GM12873 (cell line): ENCODE data around the gene KAT6B.

Experiments
- TF ChIP-seq, protein P1 (sequence below): IDR thresholded peaks from 2 replicates; pipeline ENCODE4 v1.5.1; 2012; ENCODE audit warnings: low read depth, mild to moderate bottlenecking, moderate library complexity, low read length, control low read depth; ENCODE audit not compliant: insufficient read depth; ENCODE audit errors: missing control alignments

Gene KAT6B

DNA sequence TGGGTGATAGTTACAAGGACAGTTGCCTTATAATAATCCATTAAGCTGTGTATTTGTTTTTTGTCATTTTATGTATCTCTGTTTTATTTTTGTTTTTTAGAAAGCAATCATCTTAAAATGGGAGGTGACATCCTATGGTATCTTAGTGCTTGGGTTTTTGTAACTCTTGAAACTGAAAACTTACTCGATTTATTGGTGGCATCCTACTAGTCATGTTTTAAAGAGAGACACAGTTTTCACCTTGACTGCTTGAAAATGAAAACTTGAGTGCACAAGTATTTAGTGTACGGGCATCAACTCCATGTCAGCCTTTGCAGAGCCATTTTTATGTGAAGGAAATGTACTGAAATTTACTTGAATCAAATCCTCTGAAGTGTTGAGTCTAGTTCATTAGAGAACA is 181.2 kb downstream of the KAT6B start:
- TF ChIP-seq, protein P1, sequence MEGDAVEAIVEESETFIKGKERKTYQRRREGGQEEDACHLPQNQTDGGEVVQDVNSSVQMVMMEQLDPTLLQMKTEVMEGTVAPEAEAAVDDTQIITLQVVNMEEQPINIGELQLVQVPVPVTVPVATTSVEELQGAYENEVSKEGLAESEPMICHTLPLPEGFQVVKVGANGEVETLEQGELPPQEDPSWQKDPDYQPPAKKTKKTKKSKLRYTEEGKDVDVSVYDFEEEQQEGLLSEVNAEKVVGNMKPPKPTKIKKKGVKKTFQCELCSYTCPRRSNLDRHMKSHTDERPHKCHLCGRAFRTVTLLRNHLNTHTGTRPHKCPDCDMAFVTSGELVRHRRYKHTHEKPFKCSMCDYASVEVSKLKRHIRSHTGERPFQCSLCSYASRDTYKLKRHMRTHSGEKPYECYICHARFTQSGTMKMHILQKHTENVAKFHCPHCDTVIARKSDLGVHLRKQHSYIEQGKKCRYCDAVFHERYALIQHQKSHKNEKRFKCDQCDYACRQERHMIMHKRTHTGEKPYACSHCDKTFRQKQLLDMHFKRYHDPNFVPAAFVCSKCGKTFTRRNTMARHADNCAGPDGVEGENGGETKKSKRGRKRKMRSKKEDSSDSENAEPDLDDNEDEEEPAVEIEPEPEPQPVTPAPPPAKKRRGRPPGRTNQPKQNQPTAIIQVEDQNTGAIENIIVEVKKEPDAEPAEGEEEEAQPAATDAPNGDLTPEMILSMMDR: no peak

DNA sequence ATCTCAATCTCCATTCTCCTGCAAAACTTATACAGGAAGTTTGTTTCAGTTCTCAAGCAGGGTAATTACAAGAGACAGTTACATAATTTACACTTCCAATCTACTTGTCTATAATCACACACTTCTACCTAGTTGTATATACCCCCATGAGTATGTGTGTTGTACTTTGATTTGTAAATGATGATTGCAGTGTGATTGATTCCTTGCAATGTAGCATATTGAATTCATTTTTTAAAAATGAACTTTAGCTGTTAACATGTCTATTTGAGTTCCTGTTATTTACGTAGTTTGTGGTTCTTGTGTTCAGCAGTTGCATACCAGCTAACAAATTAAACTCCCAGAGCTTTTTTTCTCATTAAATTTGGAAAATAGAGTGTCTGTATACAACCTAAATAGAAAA is 182.6 kb downstream of the KAT6B start:
- TF ChIP-seq, protein P1: no peak

DNA sequence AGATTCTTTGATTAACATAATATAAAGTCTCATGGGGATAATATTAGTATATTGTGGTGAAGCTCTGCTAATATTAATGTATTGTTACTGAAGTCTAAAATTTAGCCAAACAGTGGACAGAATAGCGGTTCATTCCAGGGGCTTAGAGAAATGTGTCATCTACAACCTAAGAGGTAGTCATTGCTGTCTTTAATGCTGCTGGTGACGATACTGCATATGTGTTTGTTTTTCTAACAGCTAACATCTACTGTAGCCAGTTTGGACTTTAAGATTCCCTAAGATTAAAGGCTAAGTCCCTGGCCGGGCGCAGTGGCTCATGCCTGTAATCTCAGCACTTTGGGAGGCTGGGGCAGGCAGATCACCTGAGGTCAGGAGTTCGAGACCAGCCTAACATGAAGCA is 183.0 kb downstream of the KAT6B start:
- TF ChIP-seq, protein P1: no peak

DNA sequence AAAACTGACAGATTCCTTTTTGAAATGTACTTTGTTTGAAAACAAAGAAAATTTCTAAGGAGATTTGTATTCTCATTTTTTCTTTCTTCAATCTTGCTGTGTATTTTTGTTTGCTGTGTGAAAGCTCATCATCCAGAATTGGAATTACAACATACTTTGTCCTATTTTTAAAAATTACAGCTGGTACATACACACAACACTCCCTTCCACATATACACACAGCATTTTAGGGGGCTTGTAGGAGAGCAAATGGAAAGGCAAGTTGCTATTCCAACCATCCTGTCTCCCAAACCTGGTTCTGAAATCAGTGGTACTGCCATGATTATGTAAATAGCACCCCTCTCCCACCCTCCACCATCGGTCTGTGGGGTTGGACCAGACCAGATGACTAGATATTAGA is 184.0 kb downstream of the KAT6B start:
- TF ChIP-seq, protein P1: no peak

DNA sequence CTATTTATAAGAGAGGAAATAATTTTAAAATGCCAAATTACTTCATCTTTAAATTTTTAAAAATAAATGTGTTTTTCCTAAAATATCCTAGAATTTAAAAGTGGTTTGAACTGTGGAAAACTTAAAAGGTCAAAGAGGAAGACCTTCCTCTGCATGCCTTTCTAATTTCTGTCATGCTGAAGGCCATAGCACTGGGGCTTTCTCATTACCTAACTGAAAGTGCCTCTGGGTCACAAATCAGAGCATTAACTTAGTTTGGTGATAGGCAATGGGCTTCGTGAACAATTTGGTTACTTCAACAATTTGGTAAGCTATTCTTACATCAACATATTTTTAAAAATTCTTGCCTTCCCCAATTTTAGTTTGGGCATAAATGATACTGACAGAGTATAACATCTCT is 184.8 kb downstream of the KAT6B start:
- TF ChIP-seq, protein P1: no peak

DNA sequence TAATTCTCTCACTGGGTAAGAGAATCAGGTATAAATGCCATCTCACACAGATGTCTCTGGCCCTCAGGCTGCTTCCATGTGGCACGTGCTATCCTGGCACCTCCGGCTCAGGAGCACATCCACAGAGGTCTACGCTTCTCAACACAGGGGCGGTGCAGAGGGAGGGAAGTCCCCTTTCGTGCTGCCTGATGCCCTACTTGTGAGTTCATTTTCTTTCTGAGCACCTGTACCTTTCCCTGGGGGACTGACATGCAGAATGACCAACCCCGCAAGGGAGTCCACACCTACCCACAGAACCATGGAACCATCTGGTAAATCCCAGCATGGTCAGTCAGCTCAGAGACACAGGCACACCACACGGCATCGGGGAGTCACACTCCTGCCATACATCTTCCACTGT is 186.1 kb downstream of the KAT6B start:
- TF ChIP-seq, protein P1: no peak

DNA sequence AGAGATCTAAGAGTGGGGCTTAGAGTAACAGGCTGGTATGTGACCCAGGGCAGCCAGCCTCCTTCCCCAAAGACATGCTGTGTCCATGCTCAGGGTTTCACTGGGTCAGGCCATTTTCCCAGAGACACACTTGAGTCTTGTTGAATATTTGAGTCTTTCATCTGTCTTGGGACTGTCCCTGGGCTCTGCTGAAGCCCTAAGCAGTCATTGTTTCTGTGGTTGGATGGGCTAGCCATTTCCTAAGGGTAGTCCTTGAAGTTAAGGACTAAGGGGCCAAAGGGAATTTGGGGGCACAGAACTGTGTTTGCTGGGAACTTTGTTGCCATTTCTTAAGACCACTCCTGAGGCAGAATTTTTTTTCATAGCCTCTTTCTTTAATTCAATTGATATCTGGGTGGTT is 186.6 kb downstream of the KAT6B start:
- TF ChIP-seq, protein P1: no peak

DNA sequence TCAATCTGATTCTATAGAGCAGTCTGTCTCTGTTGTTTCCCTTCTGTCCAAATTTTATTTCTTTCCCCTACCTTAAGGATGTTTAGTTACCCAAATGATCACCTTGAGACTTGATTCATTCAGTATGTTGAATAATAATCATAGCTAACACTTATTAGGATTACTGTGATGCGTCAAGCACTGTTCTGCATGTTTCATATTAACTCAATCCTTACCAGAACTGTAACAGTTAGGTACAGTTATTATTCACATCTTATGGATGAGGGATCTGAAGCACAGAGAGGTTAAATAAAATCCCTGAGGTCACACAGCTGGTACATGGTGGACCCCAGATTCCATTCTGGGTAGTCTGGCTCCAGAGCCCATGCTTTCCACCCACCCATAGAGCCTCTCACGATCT is 187.1 kb downstream of the KAT6B start:
- TF ChIP-seq, protein P1: no peak
